ENCODE results near the gene CHRNG. TPM values are rescaled to one million over a fixed set of nuclear protein-coding genes. Genes with fewer than 3 reads are reported as not detected.

CHRNG gene
- total RNA-seq, 1 donor from 2014 or later = 0.87 TPM

DNA sequence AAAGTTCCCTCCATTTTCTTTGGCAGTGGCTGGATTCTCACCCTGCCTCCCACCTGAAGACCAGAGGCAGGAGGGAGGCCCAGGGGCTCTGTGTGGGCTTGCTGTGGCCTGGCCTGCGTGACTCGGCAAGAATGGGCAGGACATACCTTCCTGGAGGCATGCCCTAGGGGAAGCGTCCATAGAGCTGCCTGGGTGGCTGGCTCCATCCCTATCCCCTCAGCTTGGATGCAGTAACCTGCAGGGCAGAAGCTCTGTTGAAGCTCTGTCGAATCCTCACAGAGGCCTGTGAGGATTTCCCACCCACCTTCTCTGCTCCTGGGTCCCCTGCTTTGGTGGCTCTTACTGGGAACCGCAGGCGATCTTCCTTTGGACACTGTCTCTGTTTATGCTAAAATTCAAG is 20.6 kb upstream of the CHRNG start:
- H3K27me3 Mint-ChIP-seq = peaks cover 50% of the 10 kb centered on the region
- H3K27ac Mint-ChIP-seq = no peak overlapping the region
- no peak overlapping the region for H3K4me3 Mint-ChIP-seq
- no peak for DNase-seq (ENCODE audit: extremely low spot score, unreplicated experiment)
- H3K36me3 Mint-ChIP-seq = no peaks in the 10 kb centered on the region
- no peaks in the 10 kb centered on the region for H3K9me3 Mint-ChIP-seq
- no peak for TF ChIP-seq CTCF (conservative IDR thresholded peaks at IDR 0.05)
- H3K4me1 Mint-ChIP-seq (ENCODE audit: unreplicated experiment) = peaks cover 13% of the 10 kb centered on the region

DNA sequence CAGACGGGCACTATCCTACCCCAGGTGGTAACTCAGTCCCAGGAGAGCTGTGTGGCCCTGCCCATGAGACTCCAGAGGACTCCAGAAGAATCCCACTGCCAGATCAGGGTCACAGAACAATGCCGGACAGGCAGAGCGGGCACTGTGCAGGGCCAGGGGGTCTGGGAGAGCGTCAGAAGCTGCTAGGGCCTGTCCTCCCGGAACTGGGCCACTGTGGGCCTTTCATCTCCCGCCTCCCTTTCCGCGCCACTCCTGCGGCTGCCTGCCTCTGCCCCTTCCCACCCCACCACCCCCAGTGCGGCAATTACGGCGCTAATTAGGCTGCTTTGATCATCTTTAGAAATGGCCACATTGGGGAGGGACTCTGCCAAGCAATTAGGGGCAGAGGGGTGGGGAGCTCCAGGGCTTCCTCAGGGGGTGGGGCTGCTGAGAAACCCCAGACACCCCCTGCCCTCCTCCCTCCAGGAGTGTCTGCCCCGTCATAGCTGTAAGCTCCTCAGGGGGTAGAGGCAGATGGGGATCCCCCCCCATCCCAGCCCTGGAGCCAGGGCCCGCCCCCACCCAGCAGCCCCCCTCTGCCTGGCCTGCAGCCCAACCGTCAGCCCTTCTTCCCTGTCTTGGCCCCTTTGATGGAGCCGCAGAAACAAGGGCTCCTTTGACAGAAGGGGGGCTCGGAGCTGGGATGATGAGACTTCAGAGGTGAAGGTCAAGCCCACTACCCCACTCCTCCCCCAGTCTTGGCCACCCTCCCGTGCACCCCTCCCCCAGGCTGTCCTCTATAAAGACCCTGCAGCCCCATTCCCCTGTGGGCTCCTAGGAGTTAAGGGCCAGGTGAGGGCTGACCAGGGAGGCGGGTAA is 19.7 kb upstream of the CHRNG start, which contains the start of gene PRSS56:
PRSS56 (plus strand) TSS at position 808 of the 858 bp plus-strand sequence. CDS start 211 bp downstream, outside the sequence.
- no peak for TF ChIP-seq CTCF (conservative IDR thresholded peaks at IDR 0.05)
- Mint-ChIP-seq H3K27me3 (peaks cover 55% of the 10 kb centered on the region), H3K27ac (no peak within 1 kb of the TSS), H3K36me3 (no peaks in the 10 kb centered on the region), H3K4me1 (ENCODE audit: unreplicated experiment) (peaks cover 13% of the 10 kb centered on the region), H3K4me3 (no peak within 1 kb of the TSS), H3K9me3 (no peaks in the 10 kb centered on the region)
- no peak for DNase-seq (ENCODE audit: extremely low spot score, unreplicated experiment)

GRCh38 chr2:232520489-232520888 is 19.0 kb upstream of the CHRNG start:
- H3K27me3 Mint-ChIP-seq = peaks cover 52% of the 10 kb centered on the region
- no peak for TF ChIP-seq CTCF (conservative IDR thresholded peaks at IDR 0.05)
- peaks cover 13% of the 10 kb centered on the region for H3K4me1 Mint-ChIP-seq (ENCODE audit: unreplicated experiment)
- H3K27ac Mint-ChIP-seq = no peak overlapping the region
- H3K36me3 Mint-ChIP-seq = no peaks in the 10 kb centered on the region
- H3K9me3 Mint-ChIP-seq = no peaks in the 10 kb centered on the region
- no peak for DNase-seq (ENCODE audit: extremely low spot score, unreplicated experiment)
- H3K4me3 Mint-ChIP-seq = no peak overlapping the region

DNA sequence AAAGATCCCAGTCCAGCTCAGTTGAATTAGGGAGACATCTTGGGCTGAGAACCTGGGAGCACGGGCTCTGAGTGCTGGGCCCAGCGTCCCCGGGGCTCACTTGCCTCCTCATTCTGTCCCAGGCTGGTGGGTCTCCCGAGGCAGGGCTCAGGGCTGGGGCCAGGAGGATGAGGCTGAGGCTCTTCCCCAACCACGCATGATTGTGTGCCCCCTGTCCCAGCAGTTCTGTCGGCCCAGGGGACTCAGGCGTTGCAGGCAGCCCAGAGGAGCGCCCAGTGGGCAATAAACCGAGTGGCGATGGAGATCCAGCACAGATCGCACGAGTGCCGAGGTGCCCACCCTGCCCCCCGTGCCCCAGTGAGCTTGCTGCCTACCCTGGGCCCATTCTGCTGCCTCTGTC is 18.4 kb upstream of the CHRNG start:
- Mint-ChIP-seq H3K27ac (no peak overlapping the region), H3K27me3 (peaks cover 48% of the 10 kb centered on the region), H3K36me3 (no peaks in the 10 kb centered on the region), H3K9me3 (no peaks in the 10 kb centered on the region), H3K4me1 (ENCODE audit: unreplicated experiment) (peaks cover 13% of the 10 kb centered on the region), H3K4me3 (no peak overlapping the region)
- TF ChIP-seq CTCF (conservative IDR thresholded peaks at IDR 0.05) = no peak
- DNase-seq (ENCODE audit: extremely low spot score, unreplicated experiment) = no peak

GRCh38 chr2:232521959-232522622 is 17.4 kb upstream of the CHRNG start:
- H3K27me3 Mint-ChIP-seq = peaks cover 48% of the 10 kb centered on the region
- no peak overlapping the region for H3K27ac Mint-ChIP-seq
- peak; percentile 100 for TF ChIP-seq CTCF (conservative IDR thresholded peaks at IDR 0.05)
- H3K4me1 Mint-ChIP-seq (ENCODE audit: unreplicated experiment) = peaks cover 8% of the 10 kb centered on the region
- no peaks in the 10 kb centered on the region for H3K9me3 Mint-ChIP-seq
- no peak overlapping the region for H3K4me3 Mint-ChIP-seq
- H3K36me3 Mint-ChIP-seq = no peaks in the 10 kb centered on the region
- no peak for DNase-seq (ENCODE audit: extremely low spot score, unreplicated experiment)
